ENCODE results near the gene SLC39A11. TPM values are rescaled to one million over a fixed set of nuclear protein-coding genes. Genes with fewer than 3 reads are reported as not detected.
A peak's percentile ranks its signal among the peaks of the same experiment; 100 is the strongest.

Gene SLC39A11
- total RNA-seq, 1 experiment from 2014 or later: 15.2 TPM

GRCh38 chr17:72606656-72607055 is 485.8 kb downstream of the SLC39A11 start:
- Histone ChIP-seq H2AK5ac (ENCODE audit: insufficient read length, low read length) (no peak overlapping the region), H2BK120ac (ENCODE audit: low read depth, low read length, poor library complexity, severe bottlenecking) (no peak overlapping the region), H3K23me2 (ENCODE audit: insufficient read length, low read depth, low read length, poor library complexity, severe bottlenecking) (no peaks in the 10 kb centered on the region), H4K91ac (ENCODE audit: insufficient read length, low read depth, low read length) (no peak overlapping the region), H2BK15ac (ENCODE audit: low read depth, low read length) (no peak overlapping the region), H3K4me1 (ENCODE audit: insufficient read depth, low read length) (no peaks in the 10 kb centered on the region), H3K79me1 (ENCODE audit: insufficient read depth, low read depth, low read length, poor library complexity, severe bottlenecking) (no peaks in the 10 kb centered on the region), H3K56ac (ENCODE audit: insufficient read length, low read depth, low read length) (no peak overlapping the region), H3K27me3 (ENCODE audit: insufficient read depth, low read length) (no peaks in the 10 kb centered on the region), H3K23ac (ENCODE audit: insufficient read length, low read depth, low read length) (no peak overlapping the region), H3K14ac (ENCODE audit: insufficient read depth, low read length) (no peak overlapping the region), H3K79me2 (ENCODE audit: insufficient read depth, low read length) (no peaks in the 10 kb centered on the region), H4K8ac (replicated peaks; ENCODE audit: insufficient read length, low read depth, low read length) (no peak overlapping the region), H3K18ac (ENCODE audit: insufficient read length, low read depth, low read length) (no peak overlapping the region), H2AFZ (ENCODE audit: low read length) (no peak overlapping the region), H3K4ac (ENCODE audit: low read depth, low read length) (no peak overlapping the region), H3T11ph (ENCODE audit: low read length) (no peak overlapping the region), H4K5ac (ENCODE audit: insufficient read length, low read depth, low read length) (no peak overlapping the region), H2BK12ac (ENCODE audit: insufficient read length, low read depth, low read length) (no peak overlapping the region), H3K9ac (ENCODE audit: extremely low read depth, insufficient read length, low read length) (no peak overlapping the region), H2BK20ac (ENCODE audit: low read depth, low read length, poor library complexity, severe bottlenecking) (no peak overlapping the region), H3K9me3 (ENCODE audit: control insufficient read depth, low read depth, low read length) (no peaks in the 10 kb centered on the region), H2BK5ac (ENCODE audit: insufficient read length, low read length) (no peak overlapping the region), H3K4me2 (ENCODE audit: insufficient read depth, insufficient read length, low read length) (no peak overlapping the region), H3K27ac (ENCODE audit: insufficient read length, low read depth, low read length) (no peak overlapping the region), H4K20me1 (ENCODE audit: control insufficient read depth, insufficient read depth, insufficient read length) (no peaks in the 10 kb centered on the region)
- Mint-ChIP-seq H3K4me3 (no peak overlapping the region), H3K36me3 (ENCODE audit: insufficient read depth in 1 of 3, low read depth in 3 of 3) (no peaks in the 10 kb centered on the region; a peak in 1 of 7 replicates), H3K27ac (peak overlapping the region in 1 of 3 experiments; percentile 74; a peak in 1 of 7 replicates), H3K27me3 (ENCODE audit: low read depth) (peaks cover 27% of the 10 kb centered on the region), H3K4me1 (peaks cover 24 to 30% of the 10 kb centered on the region in 2 experiments), H3K9me3 (peaks cover 0 to 4% of the 10 kb centered on the region in 2 experiments; a peak in 3 of 5 replicates)
- no peak for DNase-seq
- TF ChIP-seq, protein P1, sequence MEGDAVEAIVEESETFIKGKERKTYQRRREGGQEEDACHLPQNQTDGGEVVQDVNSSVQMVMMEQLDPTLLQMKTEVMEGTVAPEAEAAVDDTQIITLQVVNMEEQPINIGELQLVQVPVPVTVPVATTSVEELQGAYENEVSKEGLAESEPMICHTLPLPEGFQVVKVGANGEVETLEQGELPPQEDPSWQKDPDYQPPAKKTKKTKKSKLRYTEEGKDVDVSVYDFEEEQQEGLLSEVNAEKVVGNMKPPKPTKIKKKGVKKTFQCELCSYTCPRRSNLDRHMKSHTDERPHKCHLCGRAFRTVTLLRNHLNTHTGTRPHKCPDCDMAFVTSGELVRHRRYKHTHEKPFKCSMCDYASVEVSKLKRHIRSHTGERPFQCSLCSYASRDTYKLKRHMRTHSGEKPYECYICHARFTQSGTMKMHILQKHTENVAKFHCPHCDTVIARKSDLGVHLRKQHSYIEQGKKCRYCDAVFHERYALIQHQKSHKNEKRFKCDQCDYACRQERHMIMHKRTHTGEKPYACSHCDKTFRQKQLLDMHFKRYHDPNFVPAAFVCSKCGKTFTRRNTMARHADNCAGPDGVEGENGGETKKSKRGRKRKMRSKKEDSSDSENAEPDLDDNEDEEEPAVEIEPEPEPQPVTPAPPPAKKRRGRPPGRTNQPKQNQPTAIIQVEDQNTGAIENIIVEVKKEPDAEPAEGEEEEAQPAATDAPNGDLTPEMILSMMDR (conservative IDR thresholded peaks at IDR 0.05): no peak
